Stimulated activated CD4-positive, alpha-beta T cell treated with anti-CD3 and anti-CD28 coated beads, Interleukin-12 subunit alpha, Interleukin-12 subunit beta, amount 100 ng/mL, for 4 hours (primary cell): ENCODE results near the gene COG3.

Experiments used
- DNase-seq: peaks from one replicate; pipeline ENCODE4 v3.0.0-alpha.2; 2020

Gene COG3

GRCh38 chr13:45448965-45449559 is 15.7 kb upstream of the COG3 start:
- DNase-seq = no peak

- no peak for DNase-seq
These were observed 13.5 kb upstream of the COG3 start for GRCh38 chr13:45451282-45451681.

GRCh38 chr13:45454204-45454603 is 10.5 kb upstream of the COG3 start:
- DNase-seq = no peak

- DNase-seq = no peak
These were observed 8.4 kb upstream of the COG3 start for GRCh38 chr13:45456196-45456972.

GRCh38 chr13:45464141-45464686 is 525 bp upstream of the COG3 start:
- no peak for DNase-seq

- DNase-seq = no peak
These were observed 1.6 kb downstream of the COG3 start for GRCh38 chr13:45466359-45466758.

- no peak for DNase-seq
These were observed 3.9 kb downstream of the COG3 start for GRCh38 chr13:45468635-45469034.

GRCh38 chr13:45472171-45472705 is 7.5 kb downstream of the COG3 start:
- no peak for DNase-seq

- DNase-seq = no peak
These were observed 8.9 kb downstream of the COG3 start for GRCh38 chr13:45473627-45474026.

- no peak for DNase-seq
These were observed 10.1 kb downstream of the COG3 start for GRCh38 chr13:45474584-45475454.

- no peak for DNase-seq
These were observed 14.9 kb downstream of the COG3 start for GRCh38 chr13:45479661-45480060.

GRCh38 chr13:45481688-45482087 is 16.9 kb downstream of the COG3 start:
- DNase-seq = no peak

- no peak for DNase-seq
These were observed 17.9 kb downstream of the COG3 start for GRCh38 chr13:45482571-45483173.

- DNase-seq = no peak
These were observed 22.9 kb downstream of the COG3 start for GRCh38 chr13:45487604-45488003.

- DNase-seq = no peak
These were observed 25.3 kb downstream of the COG3 start for GRCh38 chr13:45490068-45490467.

- DNase-seq = no peak
These were observed 27.8 kb downstream of the COG3 start for GRCh38 chr13:45492538-45492937.

- no peak for DNase-seq
These were observed 32.2 kb downstream of the COG3 start for GRCh38 chr13:45496942-45497341.

- no peak for DNase-seq
These were observed 35.9 kb downstream of the COG3 start for GRCh38 chr13:45500492-45501174.

- DNase-seq = no peak
These were observed 36.4 kb downstream of the COG3 start for GRCh38 chr13:45501175-45501526.

- DNase-seq = no peak
These were observed 38.9 kb downstream of the COG3 start for GRCh38 chr13:45503658-45504057.

GRCh38 chr13:45506811-45507210 is 42.1 kb downstream of the COG3 start:
- DNase-seq = no peak

- DNase-seq = no peak
These were observed 44.0 kb downstream of the COG3 start for GRCh38 chr13:45508776-45509175.
